Measurements from ENCODE around the gene AGAP1.

DNA sequence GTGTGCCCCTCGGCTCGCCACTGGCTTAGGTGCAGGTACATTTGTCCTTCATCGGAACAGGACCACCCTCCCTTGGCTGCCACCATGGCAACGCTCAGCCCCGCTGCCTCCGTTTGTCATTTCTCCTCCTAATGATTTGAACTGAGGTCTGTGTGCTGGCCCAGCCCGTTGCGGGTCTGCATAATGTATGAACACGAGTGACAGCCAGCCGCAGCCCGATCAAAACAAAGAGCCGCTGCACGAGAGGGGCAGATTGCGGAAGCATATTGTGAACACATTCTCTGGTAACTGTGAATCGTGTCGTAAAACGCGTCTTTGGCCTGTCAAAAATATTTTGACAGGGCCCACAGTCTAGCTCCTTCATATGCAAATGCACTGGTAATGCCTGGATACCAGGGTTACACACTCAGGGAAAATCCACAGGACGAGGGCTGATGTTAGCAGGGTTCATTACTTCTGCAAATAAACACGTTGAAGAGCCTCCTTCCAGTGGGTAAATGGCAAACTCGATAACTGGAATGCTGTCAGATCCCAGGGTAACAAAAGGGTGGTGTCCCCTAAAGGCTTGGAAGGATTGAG, 137.0 kb downstream of the AGAP1 start:
- TF ChIP-seq, protein P1, sequence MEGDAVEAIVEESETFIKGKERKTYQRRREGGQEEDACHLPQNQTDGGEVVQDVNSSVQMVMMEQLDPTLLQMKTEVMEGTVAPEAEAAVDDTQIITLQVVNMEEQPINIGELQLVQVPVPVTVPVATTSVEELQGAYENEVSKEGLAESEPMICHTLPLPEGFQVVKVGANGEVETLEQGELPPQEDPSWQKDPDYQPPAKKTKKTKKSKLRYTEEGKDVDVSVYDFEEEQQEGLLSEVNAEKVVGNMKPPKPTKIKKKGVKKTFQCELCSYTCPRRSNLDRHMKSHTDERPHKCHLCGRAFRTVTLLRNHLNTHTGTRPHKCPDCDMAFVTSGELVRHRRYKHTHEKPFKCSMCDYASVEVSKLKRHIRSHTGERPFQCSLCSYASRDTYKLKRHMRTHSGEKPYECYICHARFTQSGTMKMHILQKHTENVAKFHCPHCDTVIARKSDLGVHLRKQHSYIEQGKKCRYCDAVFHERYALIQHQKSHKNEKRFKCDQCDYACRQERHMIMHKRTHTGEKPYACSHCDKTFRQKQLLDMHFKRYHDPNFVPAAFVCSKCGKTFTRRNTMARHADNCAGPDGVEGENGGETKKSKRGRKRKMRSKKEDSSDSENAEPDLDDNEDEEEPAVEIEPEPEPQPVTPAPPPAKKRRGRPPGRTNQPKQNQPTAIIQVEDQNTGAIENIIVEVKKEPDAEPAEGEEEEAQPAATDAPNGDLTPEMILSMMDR (IDR thresholded peaks at IDR 0.05) = no peak
- no peak for TF ChIP-seq POLR2AphosphoS5 (IDR thresholded peaks at IDR 0.05; ENCODE audit: insufficient read depth in 1 of 2, low read depth in 1 of 2)

Measured in vagina (tissue), 2 donors.